ENCODE measurements around the gene TRMT1L.

DNA sequence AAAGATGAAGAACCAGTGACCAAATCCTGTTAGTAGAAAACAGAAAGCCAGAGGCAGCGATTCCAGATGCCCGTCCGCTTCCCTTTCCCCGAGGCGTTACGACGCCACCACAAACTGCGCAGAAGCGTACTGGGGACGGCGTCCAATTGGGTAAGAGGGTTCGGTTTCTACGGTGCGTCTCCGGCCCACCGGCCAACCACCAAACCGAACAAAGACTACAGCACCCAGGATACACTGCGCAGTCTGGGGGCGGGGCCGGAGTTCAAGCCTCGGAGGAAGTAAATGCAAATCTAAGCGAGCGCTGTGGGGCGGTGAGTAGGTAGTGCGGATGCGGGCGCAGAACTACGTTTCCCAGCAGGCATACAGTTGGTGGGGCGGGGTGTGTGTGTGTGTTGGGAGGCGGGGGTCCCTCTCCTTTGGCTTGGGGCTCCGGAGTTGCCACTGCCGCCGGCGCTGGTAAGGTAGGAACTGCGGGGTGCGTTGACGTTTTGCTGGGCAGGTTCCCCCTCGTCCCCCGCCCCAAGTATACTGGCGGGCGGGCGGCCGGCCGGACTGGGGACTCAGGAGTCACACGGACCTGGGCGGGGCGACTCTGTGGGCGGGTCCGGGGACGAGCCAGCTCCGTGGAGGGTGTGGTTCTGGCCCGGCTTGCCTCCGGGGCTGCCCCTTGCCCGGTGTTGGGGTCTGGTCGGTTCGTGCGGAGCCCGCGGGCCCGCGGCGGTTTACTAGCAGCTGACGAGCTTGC lies at the start of gene TRMT1L, which contains the start of gene SWT1:
- no peak for TF ChIP-seq CTCF (conservative IDR thresholded peaks at IDR 0.05; ENCODE audit: low read depth, low read length)
- no peak for TF ChIP-seq EZH2 (IDR thresholded peaks at IDR 0.05; ENCODE audit: borderline replicate concordance, low read depth, low read length, poor library complexity, severe bottlenecking)

Measured in A673 (cell line).